GM21381 (cell line): Measurements from ENCODE around the gene NXF2B.
"Not testable (repeated sequence)": the region's sequence is repeated elsewhere in the genome, so short reads cannot be mapped to it uniquely, and the experiment has no call there.

Experiments used
- ATAC-seq: cut with Tn5 transposase; IDR thresholded peaks from one replicate; pipeline ENCODE4 v1.9.1; 2021; ENCODE audit warnings: mild to moderate bottlenecking, moderate library complexity; ENCODE audit not compliant: unreplicated experiment

Gene NXF2B, protein sequence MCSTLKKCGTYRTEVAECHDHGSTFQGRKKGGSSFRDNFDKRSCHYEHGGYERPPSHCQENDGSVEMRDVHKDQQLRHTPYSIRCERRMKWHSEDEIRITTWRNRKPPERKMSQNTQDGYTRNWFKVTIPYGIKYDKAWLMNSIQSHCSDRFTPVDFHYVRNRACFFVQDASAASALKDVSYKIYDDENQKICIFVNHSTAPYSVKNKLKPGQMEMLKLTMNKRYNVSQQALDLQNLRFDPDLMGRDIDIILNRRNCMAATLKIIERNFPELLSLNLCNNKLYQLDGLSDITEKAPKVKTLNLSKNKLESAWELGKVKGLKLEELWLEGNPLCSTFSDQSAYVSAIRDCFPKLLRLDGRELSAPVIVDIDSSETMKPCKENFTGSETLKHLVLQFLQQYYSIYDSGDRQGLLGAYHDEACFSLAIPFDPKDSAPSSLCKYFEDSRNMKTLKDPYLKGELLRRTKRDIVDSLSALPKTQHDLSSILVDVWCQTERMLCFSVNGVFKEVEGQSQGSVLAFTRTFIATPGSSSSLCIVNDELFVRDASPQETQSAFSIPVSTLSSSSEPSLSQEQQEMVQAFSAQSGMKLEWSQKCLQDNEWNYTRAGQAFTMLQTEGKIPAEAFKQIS

DNA sequence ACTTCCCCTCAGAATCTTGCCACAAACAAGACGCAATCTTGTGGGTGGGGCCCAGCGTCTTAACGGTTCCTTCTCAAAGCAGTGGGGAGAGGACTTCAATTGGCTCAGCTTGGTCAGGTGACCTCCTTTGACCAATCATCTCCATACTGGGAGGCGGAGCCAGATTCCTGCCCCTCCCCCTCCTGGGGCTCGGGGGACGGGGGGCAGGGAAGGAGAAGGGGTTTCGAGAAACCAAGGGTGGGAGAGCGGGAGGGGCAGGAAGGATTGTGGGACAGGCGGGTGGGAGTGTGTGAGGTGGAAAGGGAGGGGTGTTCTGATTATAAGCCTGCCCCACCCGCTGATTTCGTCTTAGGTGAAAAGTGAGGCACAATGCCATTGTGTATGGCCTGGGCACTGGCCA is at the start of gene NXF2B:
Gene NXF2B (minus strand): TSS at position 101 of the 400 bp plus-strand sequence. CDS start 59,972 bp downstream, outside the sequence.
- ATAC-seq: not testable (repeated sequence)

DNA sequence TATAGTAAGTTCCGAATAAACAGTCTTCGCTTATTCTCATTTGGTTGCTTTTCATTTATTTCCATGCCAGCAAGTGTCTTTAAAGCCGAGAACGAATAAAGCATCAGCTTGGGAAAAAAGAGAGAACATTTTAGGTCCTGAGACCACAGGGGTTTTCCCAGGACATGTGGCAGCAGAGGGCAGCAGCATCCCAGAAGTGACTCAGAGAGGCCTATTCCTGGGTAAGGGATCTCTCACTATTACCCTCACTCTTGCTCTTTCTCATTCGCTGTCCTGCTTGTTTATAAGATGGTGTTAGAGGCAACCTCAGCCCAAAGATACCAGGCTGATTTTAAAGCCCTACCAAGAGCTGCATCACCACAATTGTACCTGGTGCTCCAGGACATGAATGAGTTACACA is 39.0 kb upstream of the NXF2B start:
- ATAC-seq: not testable (repeated sequence)

DNA sequence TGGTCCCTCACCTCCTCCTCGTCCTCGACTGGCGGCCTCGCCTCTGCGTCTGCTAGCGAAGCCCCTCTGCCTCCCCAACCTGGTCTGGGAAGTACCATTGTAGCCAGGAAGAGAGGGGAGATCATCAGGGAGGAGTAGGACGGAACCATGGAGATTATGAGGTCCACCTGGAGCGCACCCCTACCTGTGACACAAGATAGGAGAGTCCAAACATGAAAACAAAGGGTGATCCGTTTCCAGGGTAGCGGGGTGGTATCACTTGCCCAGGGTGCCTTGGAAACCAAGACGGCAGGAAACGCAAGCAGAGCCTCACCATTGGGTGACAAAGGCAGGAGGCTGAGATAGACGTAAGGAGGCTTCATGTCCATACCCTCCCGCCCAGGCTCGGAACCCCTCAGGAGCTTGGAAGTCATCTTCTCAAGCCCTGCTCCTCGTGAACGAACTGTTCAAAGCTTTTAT is 32.0 kb upstream of the NXF2B start, which contains the start of gene TCP11X2:
Gene TCP11X2 (minus strand): TSS at position 51 of the 459 bp plus-strand sequence.
- ATAC-seq: not testable (repeated sequence)

DNA sequence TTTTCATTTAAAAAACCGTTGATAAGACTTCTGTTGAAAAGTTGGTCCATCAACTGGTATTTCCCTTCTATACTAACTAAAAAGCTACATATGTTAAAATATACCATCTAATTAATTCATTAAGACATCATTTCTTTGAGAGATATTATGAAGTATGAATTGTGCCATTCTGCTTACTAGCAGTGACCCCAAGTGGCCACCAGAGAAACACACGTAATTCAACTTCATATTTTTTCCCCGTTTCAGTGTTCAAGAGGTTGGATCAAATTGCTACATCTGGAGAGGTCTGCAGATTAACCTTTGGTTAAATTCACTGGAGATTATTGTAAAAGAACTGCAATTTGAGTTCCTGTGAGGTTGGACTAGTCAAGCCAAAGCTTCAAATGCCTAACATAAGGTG is 30.4 kb upstream of the NXF2B start:
- ATAC-seq: not testable (repeated sequence)

DNA sequence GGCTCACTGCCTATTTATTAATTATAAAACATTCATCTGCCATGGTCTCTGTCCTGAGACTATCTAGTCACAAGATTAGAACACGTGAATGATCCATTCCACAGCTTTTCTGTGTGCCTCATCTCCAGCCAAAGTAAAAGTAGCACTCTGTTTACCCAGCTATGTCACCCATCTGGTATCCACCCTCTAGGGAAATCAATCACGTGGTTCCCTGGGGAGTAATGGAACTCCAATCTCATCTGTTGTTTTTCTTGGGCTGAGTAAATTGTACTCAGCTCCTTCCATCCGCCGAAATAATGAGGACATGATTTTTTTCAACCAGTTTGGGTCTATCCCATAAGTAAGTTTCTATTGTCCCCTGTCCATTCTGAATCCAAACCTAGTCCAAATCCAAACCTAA is 18.8 kb upstream of the NXF2B start:
- ATAC-seq: not testable (repeated sequence)

DNA sequence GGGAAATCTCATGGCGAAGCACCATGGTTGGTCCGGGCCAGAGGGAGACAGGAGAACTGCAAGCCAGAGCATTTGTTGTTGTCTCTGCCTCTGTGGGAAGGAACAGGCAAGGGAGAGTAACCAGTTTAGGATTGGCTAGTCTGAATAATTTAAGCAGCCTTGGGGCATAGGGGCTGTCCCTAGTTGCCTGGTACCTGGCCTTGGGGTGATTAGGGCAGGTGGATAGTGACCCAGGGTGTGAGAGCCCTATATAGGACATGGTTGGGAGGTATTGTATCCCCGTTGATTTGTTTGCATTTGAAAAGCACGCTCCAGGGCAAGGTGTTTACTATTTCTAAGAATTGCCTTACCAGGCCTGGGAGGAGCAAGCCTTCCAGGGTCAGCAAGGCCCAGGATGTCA is 25.3 kb downstream of the NXF2B start:
- not testable (repeated sequence) for ATAC-seq

DNA sequence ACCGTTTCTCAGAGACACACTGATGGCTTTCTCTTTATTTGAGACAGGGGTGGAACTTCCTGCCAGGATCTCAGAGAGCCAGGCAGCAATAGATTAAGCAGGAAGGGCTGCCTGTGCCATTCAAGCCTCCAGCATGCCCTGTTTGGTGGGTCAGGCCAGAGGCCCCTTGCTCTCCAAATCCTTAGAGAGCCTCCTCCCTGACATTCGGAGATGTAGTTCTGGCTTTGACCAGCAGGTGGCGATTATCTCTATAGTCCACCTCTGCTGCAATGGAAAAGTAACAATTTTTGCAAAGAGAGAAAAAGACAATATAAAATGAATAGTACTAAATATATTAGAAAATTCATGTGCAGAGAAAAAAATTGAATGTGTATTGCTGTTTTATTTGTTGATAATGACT is 93.9 kb downstream of the NXF2B start:
- ATAC-seq: no peak

DNA sequence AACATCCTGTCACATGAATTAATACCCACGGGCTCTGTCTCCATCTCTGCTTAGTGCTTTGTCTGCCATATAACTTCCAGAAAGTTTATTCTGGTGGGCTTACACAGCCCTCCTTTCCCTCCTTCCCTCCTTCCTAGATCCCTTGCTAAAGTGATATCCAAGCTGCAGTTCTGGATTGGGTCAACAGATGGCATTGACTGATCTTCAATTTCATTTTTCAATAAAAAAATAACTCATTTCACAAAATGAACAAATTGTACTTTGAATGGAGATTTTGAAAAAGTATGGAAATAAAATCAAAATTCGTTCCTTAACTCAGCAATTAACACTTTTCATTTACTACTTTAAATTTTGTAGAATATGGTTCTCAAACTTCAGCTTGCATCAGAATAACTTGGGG is 97.9 kb downstream of the NXF2B start:
- ATAC-seq: no peak

DNA sequence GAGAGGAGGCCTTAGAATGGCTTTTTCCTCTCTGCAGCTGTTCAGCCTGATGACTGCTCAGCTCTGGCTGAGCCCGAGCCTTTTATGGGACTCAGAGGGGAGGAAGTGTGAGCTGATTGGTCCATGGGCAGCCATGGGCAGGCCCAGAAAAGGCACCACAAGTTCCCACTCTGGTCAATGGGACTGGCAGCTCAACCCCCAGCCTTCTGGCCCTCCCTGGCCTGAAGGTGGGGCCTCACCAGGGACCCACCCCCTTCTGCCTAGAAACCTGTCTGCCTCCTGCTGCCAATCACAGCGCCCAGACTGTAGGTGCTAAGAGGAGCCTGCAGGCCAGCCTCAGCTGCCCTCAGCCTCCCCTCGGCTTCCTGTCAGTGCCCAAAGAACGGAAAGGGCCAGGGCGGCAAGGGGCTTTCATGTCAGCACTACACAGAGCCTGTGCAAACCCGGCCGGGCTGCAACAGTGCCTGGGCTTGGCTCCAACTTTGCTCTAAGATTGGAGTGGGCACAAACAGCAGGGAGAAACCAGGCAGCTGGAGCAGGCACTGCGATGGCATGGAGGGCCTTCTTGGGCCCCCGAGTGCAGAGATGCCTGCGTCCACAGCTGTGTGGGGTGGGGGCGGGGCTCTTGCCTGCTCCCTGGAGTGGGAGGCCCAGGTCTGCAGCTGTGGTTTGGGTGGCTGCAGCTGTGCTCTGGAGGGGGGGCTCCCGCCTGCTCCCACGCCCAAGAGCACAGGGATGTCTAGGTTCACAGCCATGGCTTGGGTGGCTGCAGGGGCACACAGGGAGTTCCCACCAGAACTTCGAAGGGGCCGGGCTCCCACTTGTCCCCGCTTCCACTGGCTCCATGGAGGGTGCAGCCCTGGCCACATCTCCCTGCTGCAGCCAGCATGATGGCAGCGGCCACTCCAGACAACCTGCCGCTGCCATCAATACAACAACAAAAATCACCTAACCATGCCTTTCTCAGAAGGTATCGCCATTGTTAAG is 100.2 kb downstream of the NXF2B start:
- no peak for ATAC-seq

DNA sequence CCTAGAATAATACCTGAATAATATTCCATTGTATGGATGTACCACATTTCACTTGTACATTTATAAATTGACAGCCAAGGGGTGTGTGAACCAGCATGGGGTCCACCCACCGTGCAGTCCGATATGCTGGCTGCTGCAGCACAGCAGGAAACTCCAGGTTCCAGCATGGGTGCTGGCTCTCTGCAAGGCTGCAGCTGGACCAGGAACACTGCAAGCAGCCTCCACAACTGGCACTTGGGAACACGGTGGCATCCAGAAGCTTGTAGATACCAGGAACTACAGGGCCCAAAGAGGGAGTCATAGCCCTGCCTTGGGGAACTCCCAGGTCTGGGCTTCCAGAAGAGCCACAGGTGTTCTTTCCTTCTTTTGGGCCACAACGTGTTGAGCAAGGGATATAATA is 101.6 kb downstream of the NXF2B start:
- no peak for ATAC-seq
